Activated naive CD8-positive, alpha-beta T cell treated with anti-CD3 and anti-CD28 coated beads, Interleukin-2, amount 50 U/mL, for 16 hours (primary cell): ENCODE data around the gene CENPS.
"Not testable (repeated sequence)": the region's sequence is repeated elsewhere in the genome, so short reads cannot be mapped to it uniquely, and the experiment has no call there.

Experiments used
- DNase-seq: peaks from one replicate; pipeline ENCODE4 v3.0.0-alpha.2; 2020; ENCODE audit warnings: low read depth, low spot score

Gene CENPS

DNA sequence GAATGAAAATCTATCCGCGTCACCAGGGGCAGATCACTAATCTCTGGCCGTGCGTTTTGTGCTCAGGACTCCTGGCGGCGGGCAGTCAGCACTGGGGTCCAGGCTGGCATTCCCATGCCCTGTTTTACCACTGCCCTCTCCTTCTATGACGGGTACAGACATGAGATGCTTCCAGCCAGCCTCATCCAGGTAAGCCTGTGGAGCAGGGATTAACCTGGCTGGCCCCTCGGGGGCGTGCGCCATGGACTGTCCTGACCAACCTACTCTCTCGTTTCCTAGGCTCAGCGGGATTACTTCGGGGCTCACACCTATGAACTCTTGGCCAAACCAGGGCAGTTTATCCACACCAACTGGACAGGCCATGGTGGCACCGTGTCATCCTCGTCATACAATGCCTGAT lies 10.9 kb upstream of the CENPS start:
- DNase-seq = no peak

DNA sequence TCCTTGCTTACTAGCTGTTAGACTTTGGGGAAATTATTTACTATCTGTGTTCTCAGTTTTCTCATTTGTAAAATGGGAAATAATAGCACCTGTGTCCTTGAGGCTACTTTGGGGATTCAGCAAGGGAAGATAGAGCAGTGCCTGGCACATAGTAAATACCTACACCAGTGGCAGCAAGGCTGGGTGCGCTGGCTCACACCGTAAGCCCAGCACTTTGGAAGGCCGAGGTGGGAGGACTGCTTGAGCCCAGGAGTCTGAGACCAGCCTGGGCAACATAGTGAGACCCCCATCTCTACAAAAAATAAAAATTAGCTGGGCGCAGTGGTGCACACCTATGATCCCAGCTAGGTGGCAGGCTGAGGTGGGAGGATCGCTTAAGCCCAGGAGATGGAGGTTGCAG lies 8.6 kb upstream of the CENPS start:
- DNase-seq = no peak

DNA sequence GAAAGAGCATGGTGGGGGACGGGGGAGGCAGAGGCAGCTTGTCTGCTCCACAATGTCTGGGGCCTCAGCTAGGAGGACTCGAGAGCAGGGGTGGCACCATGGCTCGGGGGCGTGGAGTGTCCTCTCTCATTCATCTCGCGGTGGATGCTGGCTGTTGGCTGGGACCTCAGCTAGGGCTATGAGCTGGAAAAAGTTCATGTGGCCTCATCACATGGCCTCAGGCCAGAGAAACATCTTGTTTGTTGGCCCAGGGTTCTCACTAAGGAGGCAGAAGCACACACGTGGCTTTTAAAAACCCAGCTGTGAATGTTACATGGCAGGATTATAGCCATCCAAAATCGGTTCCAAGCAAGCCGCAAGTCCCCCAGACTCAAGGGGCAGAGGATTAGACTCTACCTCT lies 6.2 kb upstream of the CENPS start:
- no peak for DNase-seq

DNA sequence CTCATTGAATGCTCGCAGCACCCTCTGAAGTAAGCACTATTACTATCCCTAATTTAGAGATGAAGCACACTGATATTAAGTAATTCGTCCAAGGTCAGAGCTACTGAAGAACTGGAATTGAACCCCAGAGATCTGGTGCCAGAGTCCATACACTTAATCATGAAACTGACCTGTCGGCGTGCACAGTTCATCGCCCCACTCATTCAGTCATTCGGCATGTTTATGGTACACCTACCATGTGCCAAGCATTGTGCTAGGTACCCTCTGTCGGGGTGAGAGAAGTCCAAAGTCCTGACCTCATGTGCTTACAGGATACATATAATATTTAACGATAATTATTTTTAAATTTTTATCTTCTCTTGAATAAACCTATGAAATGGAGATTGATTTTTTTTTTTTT lies 5.6 kb upstream of the CENPS start:
- no peak for DNase-seq

DNA sequence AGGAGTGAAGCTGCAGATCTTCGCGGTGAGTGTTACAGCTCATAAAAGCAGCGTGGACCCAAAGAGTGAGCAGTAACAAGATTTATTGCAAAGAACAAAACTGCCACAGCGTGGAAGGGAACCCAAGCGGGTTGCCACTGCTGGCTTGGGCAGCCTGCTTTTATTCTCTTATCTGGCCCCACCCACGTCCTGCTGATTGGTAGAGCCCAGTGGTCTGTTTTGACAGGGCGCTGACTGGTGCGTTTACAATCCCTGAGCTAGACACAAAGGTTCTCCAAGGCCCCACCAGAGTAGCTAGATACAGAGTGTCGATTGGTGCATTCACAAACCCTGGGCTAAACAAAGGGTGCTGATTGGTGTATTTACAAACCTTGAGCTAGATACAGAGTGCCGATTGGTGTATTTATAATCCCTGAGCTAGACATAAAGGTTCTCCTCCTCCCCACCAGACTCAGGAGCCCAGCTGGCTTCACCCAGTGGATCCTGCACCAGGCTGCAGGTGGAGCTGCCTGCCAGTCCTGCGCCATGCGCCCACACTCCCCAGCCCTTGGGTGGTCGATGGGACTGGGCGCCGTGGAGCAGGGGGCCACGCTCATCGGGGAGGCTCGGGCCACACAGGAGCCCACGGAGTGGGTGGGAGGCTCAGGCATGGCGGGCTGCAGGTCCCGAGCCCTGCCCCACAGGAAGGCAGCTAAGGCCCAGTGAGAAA lies 4.3 kb upstream of the CENPS start:
- DNase-seq = not testable (repeated sequence)

DNA sequence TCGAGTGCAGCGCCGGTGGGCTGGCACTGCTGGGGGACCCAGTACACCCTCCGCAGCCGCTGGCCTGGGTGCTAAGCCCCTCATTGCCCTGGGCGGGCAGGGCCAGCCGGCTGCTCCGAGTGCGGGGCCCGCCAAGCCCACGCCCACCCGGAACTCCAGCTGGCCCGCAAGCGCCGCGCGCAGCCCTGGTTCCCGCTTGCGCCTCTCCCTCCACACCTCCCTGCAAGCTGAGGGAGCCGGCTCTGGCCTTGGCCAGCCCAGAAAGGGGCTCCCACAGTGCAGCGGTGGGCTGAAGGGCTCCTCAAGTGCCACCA lies 3.7 kb upstream of the CENPS start:
- DNase-seq = not testable (repeated sequence)

DNA sequence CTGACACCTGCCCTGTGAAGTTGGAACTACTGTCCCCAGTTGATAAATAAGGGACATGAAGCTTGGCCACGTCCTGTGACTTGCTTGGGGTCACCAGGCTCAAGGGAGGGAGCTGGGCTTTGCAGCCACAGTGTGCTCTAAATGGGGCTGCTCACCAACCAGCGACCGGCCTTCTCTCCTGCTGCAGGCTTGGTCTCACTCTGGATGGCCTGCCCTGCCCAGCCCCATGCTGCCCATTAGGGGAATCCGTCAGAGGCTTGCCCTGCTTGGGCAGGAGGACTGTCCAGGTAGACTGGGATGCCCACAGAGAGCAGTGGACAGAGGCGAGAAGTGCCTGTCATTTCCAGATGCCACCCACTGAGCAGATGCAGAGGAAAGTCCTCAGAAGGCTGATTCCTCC lies 1.2 kb upstream of the CENPS start:
- no peak for DNase-seq

DNA sequence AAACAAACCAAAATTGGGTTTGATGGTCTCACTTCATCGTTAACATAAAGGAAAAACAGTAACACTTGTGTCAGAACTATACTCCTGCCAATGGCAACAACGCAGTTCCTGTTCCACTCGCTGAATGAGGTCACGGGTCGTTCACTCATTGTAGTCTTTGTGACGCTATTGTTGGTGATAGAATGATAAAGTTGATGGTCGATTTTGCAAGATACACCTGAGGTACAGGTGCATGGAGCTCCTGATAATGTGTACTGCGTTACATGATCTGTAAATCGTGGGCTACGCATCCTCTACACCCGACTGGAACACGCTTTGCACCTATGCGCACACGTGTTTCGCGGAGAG lies 391 bp upstream of the CENPS start:
- no peak for DNase-seq

DNA sequence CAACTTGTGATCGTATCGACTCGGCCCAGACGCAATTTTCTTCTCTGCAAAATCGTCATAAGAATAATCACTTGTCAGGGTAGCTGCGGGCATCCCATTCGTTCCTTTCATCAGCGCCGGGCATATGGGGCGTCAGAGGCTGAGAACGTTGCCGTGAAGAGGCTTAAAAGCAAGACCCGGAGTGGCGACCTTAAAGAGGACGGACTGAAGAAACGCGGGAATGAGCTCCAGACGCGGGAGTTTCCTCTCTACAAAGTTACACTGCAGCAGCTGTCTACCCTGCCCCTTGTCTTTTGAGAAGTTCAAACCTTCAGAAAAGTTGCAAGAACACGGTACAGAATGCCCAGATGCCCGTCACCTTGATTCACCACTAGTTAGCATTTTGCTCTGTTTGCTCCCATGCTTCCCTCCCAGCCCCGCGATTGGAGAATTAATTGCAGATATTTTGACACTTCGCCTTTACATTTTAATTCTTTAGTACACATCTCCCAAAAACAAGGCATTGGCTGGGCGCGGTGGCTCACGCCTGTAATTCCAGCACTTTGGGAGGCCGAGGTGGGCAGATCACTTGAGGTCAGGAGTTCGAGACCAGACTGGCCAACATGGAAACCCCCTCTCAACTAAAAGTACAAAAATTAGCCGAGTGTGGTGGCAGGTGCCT lies 967 bp downstream of the CENPS start:
- no peak for DNase-seq

DNA sequence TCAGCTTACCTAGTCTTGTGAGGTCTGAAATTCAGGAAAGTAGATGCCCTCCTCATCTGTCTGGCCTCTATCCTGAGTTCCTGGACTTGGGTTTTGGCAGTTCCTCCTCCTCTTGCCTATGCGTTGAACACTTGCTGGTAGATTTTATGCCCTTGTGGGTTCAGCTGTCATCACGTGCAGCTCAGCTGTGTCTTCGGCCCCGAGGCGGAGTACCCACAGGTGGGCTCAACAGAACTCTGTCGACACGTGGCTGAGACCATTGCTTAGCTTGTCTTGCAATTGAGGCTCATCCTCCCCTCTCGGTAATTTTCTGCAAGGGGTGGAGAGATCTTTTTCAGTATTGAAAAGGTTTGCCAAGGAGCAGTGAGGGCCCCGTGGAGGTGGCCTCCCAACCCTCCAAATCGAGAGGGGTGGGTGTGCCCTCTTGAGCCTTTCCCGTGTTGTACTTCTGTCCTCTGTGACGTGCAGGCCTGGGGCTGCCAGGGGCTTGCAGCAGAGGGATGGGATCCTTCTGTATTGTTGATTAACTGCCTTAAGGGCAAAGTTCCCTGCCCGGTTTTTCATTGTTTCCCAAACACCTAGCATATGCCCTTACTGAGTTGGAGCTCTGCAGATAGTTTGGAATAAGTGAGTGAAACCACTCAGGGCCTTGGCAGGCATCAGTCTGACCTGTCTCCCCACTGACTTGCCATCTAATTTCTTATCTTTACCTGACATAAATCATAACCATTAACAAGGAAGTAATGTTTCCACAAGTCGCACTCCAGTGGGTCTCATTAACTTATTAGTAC lies 2.9 kb downstream of the CENPS start:
- no peak for DNase-seq

DNA sequence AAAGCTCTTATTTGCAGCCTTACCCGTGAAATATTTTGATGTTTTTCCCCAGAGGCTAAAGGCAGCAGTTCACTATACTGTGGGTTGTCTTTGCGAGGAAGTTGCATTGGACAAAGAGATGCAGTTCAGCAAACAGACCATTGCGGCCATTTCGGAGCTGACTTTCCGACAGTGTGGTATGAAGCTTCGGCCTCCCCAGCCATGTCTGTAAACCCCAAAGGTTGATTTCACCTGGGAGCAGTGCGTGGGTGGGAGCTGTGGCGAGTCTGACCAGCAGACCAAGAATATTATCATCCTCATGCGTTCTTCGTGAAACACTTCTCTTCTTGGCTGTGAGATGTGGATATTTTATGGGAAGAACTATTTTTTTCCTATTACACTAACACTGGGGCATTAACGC lies 3.6 kb downstream of the CENPS start:
- DNase-seq = no peak

DNA sequence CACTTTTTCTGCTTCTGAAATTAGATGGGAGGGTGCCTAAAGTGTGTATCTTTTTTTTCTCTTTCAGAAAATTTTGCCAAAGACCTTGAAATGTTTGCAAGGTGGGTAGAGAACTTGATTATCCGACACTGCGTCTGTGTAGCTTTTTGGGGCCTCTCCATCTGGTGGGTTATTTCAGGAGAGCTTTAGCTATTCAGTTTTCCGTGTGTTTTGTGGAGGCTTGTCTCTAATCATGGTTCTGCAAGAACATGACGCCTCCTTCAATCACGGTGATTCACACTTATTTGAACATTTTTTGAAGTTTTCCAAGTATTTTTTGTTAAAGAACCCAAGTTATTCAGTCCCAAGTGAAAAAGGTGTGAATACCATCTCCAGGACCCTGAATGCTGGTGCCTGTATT lies 4.4 kb downstream of the CENPS start:
- DNase-seq = no peak

DNA sequence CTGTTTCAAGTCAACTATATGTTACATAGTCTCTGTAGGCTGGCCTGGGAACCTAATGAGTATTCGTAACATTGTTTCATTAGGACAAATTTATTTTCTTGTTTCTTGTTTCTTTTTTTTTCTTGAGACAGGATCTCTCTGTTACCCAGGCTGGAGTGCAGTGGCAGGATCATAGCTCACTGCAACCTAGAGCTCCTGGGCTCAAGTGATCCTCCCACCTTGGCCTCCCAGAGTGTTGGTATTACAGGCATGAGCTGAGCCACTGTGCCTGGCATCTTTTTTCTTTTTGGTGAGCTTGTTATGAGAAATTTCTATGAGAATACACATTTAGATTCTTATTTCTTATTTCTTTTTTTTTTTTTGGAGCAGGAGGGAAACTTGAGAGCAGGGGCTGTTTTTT lies 6.8 kb downstream of the CENPS start:
- no peak for DNase-seq

DNA sequence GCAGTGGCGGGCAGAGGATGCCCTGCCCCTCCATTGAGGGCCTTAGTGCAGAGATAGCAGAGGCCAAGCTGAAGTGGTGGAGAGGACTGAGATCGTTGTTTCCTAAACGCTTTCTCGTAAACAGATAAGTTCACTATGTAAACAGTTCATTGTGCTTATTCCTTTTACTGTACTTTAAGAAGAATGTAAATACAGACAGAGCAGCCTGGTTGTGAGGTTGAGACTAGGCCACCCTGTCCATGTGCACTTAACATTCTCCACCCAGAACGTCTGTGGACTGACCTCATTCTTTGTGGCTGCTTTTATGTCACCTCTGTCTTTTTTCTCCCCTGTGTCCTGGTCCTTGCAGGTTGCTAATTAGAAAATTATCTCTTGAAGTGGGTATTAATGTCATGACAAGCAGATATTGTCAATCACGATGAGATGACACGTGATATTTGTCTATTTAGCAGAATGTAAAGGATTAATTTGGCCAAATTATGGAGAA lies 8.5 kb downstream of the CENPS start:
- DNase-seq = no peak

DNA sequence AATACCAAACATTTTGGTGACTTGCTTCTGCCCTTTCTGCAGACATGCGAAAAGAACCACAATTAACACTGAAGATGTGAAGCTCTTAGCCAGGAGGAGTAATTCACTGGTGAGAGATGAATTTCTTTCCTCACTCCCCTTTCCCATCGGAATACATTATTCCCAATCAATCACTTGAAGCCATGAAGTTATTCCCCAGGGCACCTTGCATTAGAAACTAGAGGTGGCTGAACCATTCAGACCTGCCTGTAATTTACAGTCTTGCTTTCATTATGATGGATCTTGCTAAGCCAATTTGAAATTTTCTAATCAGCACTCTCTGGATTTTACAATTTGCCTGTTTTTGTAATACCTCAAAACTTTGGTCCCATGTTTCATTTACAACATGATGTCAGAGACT lies 10.1 kb downstream of the CENPS start:
- no peak for DNase-seq

DNA sequence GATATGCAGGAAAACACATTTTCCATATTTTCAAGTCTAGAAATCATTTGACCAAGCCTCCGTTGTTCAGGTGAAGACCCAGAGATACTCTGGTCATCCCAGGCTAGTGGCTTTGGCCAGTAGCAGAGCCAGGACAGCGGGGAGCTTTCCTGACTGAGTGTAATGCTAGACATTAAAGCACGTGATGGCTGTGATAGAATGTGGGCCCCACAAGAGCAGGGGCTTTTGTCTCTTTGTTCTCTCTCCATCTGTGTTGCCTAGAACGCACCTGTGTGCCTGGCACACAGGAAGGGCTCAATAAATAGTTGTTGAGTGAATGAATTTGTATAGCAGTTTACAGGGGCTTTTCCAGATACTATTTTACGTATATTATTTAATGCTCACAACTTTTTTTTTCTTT lies 10.6 kb downstream of the CENPS start:
- no peak for DNase-seq

DNA sequence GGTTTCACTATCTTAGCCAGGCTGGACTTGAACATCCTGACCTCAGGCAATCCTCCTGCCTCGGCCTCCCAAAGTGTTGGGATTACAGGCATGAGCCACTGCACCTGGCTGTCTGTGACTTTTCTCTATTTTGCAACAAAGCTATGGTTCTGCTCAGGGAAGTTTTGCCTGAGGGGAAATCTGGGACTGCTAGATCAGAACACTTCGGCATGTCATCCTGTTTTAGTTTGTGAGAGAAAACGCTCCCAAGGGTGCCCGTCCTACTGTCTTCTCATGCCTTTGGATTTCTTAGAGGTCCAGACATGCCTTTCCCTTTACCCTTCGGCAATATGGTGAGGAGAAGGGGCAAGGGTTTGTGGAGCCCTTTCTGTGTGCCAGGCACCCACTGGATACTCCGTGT lies 14.0 kb downstream of the CENPS start:
- no peak for DNase-seq

DNA sequence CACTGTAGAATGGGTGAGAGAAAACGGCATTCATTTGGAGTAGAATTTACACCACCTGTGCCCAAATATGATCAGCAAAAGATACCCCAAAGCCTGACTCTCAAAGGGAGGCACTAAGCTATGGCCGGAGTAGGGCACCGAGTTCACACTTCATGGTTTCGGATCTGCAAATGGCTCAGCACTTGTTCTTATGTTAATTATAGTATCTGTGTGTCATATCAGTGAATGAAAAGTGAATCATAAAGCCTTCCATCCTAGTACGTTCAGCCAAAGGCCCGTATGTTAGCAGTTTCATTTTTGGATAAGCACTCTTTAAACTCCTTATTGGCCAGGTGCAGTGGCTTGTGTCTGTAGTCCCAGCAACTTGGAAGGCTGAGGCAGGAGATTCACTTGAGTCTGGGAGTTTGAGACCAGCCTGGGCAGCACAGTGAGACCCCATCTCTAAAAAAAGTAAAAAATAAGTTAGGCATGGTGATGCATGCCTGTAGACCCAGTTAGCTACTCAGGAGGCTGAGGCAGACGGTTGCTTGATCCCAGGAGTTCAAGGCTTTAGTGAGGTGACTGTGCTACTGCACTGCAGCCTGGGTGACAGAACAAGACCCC lies 14.7 kb downstream of the CENPS start:
- no peak for DNase-seq

DNA sequence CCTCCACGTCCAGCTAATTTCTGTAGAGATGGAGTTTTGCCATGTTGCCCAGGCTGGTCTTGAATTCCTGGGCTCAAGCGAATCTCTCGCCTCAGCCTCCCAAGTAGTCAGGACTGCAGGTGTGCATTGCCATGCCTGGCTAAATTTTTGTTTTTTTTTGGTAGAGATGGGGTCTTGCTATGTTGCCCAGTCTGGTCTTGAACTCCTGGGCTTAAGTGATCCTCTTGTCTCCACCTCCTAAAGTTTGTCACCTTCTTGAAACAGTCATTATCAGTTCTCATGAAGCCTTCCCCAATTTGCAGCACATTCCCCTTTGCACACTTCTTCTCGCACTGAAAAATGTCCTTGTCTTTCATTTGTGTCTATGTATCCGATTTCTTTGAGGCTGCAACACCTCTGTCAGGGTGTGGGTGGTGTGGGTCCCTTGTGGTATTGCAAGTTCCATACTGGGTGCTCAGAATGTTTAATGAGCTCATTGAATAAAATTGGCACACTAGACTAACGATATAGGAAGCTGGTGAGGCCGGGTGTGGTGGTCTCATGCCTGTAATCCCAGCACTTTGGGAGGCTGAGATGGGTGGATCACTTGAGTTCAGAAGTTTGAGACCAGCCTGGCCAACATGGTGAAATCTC lies 16.7 kb downstream of the CENPS start:
- no peak for DNase-seq

DNA sequence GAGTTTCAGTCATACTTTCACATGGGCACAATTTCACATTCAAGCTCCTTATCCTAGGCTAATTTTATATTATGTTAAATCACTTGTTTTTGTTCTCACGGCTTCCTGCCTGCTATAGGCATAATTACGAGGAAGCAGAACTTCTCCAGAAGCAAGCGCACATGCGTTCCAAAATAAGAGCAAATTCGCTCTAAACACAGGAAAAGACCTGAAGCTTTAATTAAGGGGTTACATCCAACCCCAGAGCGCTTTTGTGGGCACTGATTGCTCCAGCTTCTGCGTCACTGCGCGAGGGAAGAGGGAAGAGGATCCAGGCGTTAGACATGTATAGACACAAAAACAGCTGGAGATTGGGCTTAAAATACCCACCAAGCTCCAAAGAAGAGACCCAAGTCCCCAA lies 19.5 kb downstream of the CENPS start, which contains the start of gene CORT:
Gene CORT (plus strand): TSS at position 281 of the 400 bp plus-strand sequence. CDS start 193 bp downstream, outside the sequence.
- no peak for DNase-seq

DNA sequence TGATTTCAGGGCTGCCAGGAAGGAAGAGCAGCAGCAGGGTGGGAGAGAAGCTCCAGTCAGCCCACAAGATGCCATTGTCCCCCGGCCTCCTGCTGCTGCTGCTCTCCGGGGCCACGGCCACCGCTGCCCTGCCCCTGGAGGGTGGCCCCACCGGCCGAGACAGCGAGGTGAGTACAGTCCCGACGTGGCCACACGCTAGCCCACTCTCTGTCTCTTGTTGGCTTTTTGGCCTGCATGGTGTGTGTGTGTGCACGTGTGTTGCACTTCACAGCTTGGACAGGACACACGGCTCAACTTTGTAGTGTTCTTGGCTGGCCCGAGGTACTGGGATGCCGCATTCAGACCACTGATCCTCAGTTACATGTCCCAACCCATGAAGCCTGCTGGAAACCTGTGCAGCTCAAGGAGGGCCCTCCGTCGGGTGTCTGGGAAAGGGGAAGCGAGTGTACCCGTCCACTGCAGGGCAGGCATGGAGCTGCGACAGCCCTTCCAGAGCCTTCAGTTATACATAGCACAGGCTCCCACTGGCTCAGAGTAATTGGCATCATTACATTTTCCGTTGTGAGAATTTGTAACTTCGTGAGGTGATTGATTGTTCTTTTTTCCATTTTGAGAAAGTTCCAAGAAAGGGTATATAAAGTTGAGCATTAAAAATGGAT lies 20.1 kb downstream of the CENPS start:
- no peak for DNase-seq
